GM19467 (cell line): ENCODE data around the gene PRSS1.
"Not testable (repeated sequence)": the region's sequence is repeated elsewhere in the genome, so short reads cannot be mapped to it uniquely, and the experiment has no call there.

Experiments used
- ATAC-seq: cut with Tn5 transposase; IDR thresholded peaks from one replicate; pipeline ENCODE4 v1.9.1; 2021; ENCODE audit warnings: mild to moderate bottlenecking, moderate library complexity; ENCODE audit not compliant: unreplicated experiment

The PRSS1 gene

GRCh38 chr7:142749218-142749993 lies at the start of gene PRSS1:
PRSS1 (plus strand) TSS chr7:142749472; CDS start chr7:142749485, 13 bp downstream.
- no peak for ATAC-seq

DNA sequence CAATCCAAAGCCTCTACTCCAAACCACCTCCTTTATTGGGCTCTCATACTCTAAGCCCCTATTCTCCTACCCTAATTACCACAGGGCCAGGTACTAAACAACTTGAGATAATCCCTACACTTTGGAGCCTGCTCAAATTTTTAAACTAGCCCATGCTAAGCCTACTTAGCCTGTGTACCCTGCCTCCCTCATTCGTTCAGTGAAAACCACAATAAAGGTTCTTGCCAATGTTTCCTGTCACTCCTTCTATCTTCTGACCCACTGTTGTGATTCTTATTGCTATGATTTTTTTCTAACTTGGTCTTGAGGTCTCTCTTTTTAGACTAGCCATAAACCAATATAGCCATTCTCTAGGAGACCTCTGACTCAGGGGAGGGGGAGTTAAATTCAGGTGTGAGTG lies 48.3 kb upstream of the PRSS1 start:
- not testable (repeated sequence) for ATAC-seq

DNA sequence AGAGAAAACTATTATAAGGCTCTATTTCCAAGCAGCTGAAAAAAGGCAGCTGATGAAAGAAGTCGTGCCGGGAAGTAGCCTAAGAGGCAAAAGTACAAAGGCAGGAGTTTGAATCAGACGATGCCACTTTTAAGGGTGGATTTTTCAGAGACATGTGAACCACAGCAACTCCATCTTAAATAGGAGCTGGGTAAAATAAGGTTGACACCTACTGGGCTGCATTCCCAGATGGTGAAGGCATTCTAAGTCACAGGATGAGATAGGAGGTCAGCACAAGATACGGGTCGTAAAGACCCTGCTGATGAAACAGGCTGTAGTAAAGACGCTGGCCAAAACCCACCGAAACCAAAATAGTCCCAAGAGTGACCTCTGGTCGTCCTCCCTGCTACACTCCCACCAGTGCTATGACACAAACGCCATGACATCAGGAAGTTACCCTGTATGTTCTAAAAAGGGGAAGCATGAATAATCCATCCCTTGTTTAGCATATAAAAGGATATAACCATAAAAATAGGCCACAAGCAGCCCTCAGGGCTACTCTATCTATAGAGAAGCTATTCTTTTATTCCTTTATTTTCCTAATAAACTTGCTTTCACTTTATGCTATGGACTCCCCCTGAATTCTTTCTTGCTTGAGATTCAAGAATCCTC lies 45.5 kb upstream of the PRSS1 start:
- ATAC-seq: no peak

- ATAC-seq: not testable (repeated sequence)
Observed at GRCh38 chr7:142708726-142709125, 40.5 kb upstream of the PRSS1 start.

- ATAC-seq: no peak
Observed at GRCh38 chr7:142709921-142710320, 39.4 kb upstream of the PRSS1 start.

- no peak for ATAC-seq
Observed at GRCh38 chr7:142711196-142711595, 38.1 kb upstream of the PRSS1 start.

DNA sequence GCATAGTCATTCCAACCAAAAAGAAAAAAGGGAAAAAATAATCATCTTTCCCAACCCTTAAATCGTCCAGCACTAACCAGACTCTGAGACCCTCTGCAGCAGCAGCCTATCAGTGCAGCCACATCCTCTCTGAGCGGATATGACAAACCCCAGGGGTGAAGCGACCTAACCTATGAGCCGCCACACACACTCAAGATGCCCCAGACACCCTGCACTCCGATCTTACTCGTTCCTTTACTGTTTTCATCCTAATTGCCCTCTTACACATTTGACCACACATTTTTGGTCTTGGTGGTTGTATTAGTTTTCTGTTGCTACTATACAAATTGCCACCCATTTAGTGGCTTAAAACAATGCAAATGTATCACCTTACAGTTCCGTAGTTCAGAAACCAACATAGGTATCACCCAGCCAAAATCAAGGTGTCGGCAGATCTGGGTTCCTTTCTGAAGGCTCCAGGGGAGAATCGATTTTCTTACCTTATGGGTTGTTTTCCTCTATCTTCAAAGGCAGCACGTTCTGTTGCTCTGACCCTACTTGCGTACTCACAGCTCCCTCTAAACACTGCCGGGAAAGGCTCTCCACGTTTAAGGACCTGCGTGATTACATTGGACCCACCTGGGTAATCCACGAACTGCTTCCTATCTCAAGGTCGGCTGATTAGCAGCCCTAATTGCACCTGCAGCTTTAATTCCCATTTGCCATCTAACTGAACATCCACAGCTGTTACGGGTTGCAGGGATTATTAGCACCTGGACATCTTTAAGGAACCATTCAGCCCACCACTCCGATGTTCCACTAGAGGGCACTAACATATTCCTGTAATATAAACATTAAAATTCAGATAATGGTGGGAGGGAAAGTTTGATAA lies 37.3 kb upstream of the PRSS1 start:
- no peak for ATAC-seq

- no peak for ATAC-seq
Observed at GRCh38 chr7:142712617-142712957, 36.7 kb upstream of the PRSS1 start.

GRCh38 chr7:142714375-142714774 lies 34.9 kb upstream of the PRSS1 start:
- ATAC-seq: no peak

DNA sequence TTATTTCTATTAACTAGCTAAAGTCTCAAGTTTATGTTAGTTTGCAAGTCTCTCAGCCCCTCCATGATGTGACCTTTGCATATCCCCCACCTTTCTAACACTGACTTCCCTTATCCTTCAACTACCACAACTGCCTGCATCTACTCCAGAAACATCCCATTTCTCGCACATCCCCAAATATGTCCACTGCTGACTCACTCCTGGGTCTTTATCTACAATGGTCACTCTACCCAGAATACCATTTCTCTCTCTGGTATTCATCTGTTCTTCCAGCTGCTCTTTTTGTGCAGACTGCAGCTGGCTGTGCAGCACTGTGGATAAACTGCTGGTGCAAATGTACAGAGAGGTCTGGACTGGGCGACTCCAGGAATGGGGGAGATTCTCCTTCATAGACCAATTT lies 32.7 kb upstream of the PRSS1 start:
- no peak for ATAC-seq

GRCh38 chr7:142717453-142717852 lies 31.8 kb upstream of the PRSS1 start:
- no peak for ATAC-seq

DNA sequence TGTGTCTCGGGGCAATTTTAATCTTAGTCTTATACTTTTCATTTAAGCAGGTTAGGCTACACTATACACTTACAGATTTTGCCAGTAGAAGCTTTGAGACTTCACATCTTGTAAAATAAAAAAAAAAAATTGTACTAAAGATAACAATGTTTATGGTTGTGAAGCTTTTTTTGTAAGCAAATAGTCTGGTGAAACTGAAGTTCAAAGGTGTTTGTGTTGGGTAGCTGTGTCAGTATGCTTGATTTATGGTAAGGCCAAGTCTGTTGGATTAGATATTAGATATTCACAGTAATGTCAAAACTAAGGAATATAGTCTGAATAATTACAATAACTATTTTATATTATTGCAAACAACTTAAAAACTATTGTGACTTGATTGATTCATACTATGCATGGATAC lies 31.0 kb upstream of the PRSS1 start:
- no peak for ATAC-seq

DNA sequence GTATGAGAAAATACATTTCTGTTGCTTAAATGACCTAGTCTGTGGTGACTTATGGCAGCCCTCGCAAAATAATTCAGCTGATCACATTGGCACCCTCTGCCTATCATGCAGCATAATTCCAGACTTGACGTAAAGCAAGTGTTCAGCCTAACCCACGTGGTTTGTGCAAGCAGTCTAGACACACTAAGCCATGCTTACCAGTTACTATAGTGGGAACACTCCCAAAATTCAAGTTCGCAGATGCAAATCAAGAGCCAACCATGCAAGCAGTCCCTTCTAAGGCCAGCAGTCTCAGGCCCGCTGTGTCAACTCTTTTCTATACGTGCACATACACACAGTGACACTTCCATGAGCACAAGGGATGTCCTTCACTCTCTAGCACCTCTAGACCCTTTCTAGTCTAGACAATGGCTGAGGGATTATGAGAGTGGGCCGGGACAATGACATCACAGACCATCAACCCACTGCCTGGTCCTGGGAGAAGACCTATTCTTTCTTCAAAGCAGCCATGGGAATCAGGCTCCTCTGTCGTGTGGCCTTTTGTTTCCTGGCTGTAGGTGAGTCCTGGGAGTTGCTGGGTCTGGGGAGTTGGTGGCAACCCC lies 29.0 kb upstream of the PRSS1 start:
- no peak for ATAC-seq

- no peak for ATAC-seq
Observed at GRCh38 chr7:142720986-142721385, 28.3 kb upstream of the PRSS1 start.

- no peak for ATAC-seq
Observed at GRCh38 chr7:142722248-142722794, 27.0 kb upstream of the PRSS1 start.

GRCh38 chr7:142733271-142733670 lies 16.0 kb upstream of the PRSS1 start:
- ATAC-seq: peak; percentile 66

DNA sequence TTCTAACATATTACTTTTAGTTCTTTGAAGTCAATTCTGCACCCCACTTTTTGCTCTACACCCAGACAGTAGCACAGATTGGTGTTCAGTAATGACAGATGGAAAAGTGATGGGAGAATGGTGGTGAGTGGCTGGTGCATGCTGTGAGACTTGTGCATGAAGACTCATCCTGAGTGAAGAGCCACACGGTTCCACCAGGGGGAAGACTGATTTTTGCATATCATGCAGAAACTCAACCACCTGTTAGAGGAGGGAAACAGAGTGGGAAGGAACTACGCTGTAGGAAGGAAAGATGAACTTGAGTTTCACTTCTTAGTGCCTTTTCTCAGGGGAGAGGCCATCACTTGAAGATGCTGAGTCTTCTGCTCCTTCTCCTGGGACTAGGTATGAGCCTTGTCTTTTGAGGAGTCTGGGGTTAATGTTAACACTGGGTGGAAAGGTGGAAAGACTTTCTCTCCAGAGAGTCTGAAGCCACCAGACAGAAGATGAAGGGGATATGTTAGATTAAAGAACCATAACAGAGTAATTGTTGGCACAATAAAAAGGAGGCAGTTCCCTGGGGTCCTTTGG lies 9.3 kb upstream of the PRSS1 start:
- ATAC-seq: peak; percentile 96

GRCh38 chr7:142740786-142741185 lies 8.5 kb upstream of the PRSS1 start:
- ATAC-seq: no peak

DNA sequence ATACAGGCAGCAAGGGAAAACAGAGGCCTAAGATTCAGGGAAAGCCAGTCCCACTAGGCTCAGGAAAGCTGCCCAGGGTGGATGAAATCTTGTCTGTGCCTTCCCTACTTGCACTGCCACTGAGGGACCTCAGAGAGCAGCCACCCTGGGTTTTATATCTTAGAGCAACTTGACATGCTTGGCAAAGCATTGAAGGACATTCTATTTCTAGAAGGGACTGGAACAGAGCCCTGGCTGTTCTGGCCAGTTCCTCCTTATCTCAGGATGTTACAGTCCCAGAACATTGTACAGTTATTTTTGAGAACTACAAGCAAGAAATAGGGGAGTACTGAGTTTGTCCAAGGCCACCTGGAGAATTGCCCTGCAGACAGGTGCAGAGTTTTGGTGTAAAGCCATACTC lies 7.3 kb upstream of the PRSS1 start:
- not testable (repeated sequence) for ATAC-seq

DNA sequence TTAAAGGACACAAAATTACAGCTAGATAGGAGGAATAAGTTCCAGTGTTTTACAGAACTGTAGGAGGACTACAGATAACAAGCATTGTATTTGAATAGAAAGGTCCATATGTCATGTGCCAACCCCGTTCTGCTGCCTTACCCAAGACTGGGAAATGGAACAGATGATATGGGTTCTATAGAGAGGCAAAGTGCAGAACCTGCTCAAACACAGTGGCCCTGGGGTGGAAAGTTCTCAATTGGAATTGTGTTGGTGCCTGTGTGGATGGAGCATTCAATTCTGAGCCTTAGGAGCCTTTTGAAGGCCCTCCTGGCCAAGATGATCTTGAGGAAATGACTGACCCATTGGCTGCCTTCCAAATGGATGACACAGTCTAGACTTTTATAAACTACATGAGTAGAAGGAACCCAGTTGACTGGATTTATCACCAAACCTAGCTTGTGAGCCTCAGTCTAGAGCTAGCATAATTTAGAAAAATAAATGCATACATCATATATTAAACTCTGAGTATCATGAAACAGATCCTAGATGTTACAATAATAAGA lies 4.1 kb upstream of the PRSS1 start:
- ATAC-seq: no peak
